Liver (tissue), 9 donors: ENCODE data around the gene PDLIM5. TPM values are rescaled to one million over a fixed set of nuclear protein-coding genes. Genes with fewer than 3 reads are reported as not detected.

ENCODE experiments used
- DNase-seq: peaks from one replicate; pipeline ENCODE4 v3.0.0-alpha.2; 2017; ENCODE audit warnings: low spot score
- H3K27ac ChIP-seq, 2 donors: one replicate each; pipeline ENCODE4 v1.7.0; 2013; ENCODE audit warnings: inconsistent platforms in 2 of 2, low read length in 2 of 2, control low read depth in 1 of 2, low read depth in 1 of 2, mild to moderate bottlenecking in 1 of 2
- H3K27me3 ChIP-seq, 4 donors: one replicate each; pipeline versions ENCODE4 v1.6.1 to v1.7.0; 2013; ENCODE audit warnings: low read length in 3 of 4, inconsistent platforms in 1 of 4, mild to moderate bottlenecking in 1 of 4, moderate library complexity in 1 of 4; ENCODE audit not compliant: control insufficient read depth in 4 of 4, insufficient read depth in 4 of 4
- H3K36me3 ChIP-seq, 4 donors: one replicate each; pipeline versions ENCODE4 v1.6.1 to v1.7.0; 2013; ENCODE audit warnings: low read length in 3 of 4, mild to moderate bottlenecking in 3 of 4, low read depth in 1 of 4, moderate library complexity in 1 of 4; ENCODE audit not compliant: control insufficient read depth in 4 of 4, insufficient read depth in 3 of 4
- H3K4me1 ChIP-seq, 4 donors: one replicate each; pipeline versions ENCODE4 v1.6.1 to v1.7.0; 2013; ENCODE audit warnings: low read length in 3 of 4, mild to moderate bottlenecking in 3 of 4, moderate library complexity in 1 of 4; ENCODE audit not compliant: control insufficient read depth in 4 of 4, insufficient read depth in 4 of 4
- H3K4me3 ChIP-seq, 3 donors: one replicate each; pipeline versions ENCODE4 v1.6.1 to v1.7.0; 2013; ENCODE audit warnings: low read length in 3 of 3, control low read depth in 1 of 3, low read depth in 1 of 3, mild to moderate bottlenecking in 1 of 3
- H3K9ac ChIP-seq, 2 donors: one replicate each; pipeline ENCODE4 v1.7.0; 2013; ENCODE audit warnings: low read length in 2 of 2, mild to moderate bottlenecking in 2 of 2, moderate library complexity in 2 of 2, control low read depth in 1 of 2, low read depth in 1 of 2
- H3K9me3 ChIP-seq, 4 donors: one replicate each; pipeline versions ENCODE4 v1.6.1 to v1.7.0; 2013; ENCODE audit warnings: low read length in 3 of 4; ENCODE audit not compliant: control insufficient read depth in 4 of 4
- CTCF ChIP-seq: fragments of 150-350 bp; IDR thresholded peaks from 2 replicates; pipeline ENCODE4 v1.5.1; 2017; ENCODE audit warnings: improper control_type of control experiment, low read depth, low read length; ENCODE audit not compliant: missing input control
- EGR1 ChIP-seq, 2 donors: IDR thresholded peaks; 2 replicates each; pipeline ENCODE4 v1.6.1; 2016 to 2018; ENCODE audit warnings: antibody characterized with exemption in 2 of 2, low read depth in 2 of 2
- FOXA1 ChIP-seq: IDR thresholded peaks from 2 replicates; pipeline ENCODE4 v1.6.1; 2016; ENCODE audit warnings: antibody characterized with exemption
- FOXA2 ChIP-seq: IDR thresholded peaks from 2 replicates; pipeline ENCODE4 v1.6.1; 2016; ENCODE audit warnings: antibody characterized with exemption
- GABPA ChIP-seq, 2 donors: IDR thresholded peaks in 1 of 2; conservative IDR thresholded peaks in 1 of 2; 2 replicates each; pipeline ENCODE4 v1.6.1; 2016; ENCODE audit warnings: antibody characterized with exemption in 2 of 2, mild to moderate bottlenecking in 1 of 2, moderate library complexity in 1 of 2
- HNF4A ChIP-seq, 2 donors: conservative IDR thresholded peaks; 2 replicates each; pipeline ENCODE4 v1.6.1; 2016; ENCODE audit warnings: antibody characterized with exemption in 2 of 2, mild to moderate bottlenecking in 2 of 2
- HNF4G ChIP-seq: IDR thresholded peaks from 2 replicates; pipeline ENCODE4 v1.6.1; 2016; ENCODE audit warnings: antibody characterized with exemption
- JUND ChIP-seq, 2 donors: IDR thresholded peaks; 2 replicates each; pipeline ENCODE4 v1.6.1; 2016; ENCODE audit warnings: antibody characterized with exemption in 2 of 2
- MAX ChIP-seq: IDR thresholded peaks from 2 replicates; pipeline ENCODE4 v1.6.1; 2016; ENCODE audit warnings: antibody characterized with exemption
- NR2F2 ChIP-seq: IDR thresholded peaks from 2 replicates; pipeline ENCODE4 v1.6.1; 2016; ENCODE audit warnings: antibody characterized with exemption
- RAD21 ChIP-seq, 2 donors: IDR thresholded peaks; 2 replicates each; pipeline ENCODE4 v1.6.1; 2016; ENCODE audit warnings: antibody characterized with exemption in 2 of 2, mild to moderate bottlenecking in 2 of 2
- REST ChIP-seq: IDR thresholded peaks from 2 replicates; pipeline ENCODE4 v1.6.1; 2016; ENCODE audit warnings: antibody characterized with exemption, mild to moderate bottlenecking
- SP1 ChIP-seq: IDR thresholded peaks from 2 replicates; pipeline ENCODE4 v1.6.1; 2018; ENCODE audit warnings: antibody characterized with exemption, mild to moderate bottlenecking
- TAF1 ChIP-seq: conservative IDR thresholded peaks from 2 replicates; pipeline ENCODE4 v1.6.1; 2016; ENCODE audit warnings: antibody characterized with exemption, mild to moderate bottlenecking
- YY1 ChIP-seq: IDR thresholded peaks from 2 replicates; pipeline ENCODE4 v1.6.1; 2016; ENCODE audit warnings: antibody characterized with exemption, mild to moderate bottlenecking
- ZBTB33 ChIP-seq: IDR thresholded peaks from 2 replicates; pipeline ENCODE4 v1.6.1; 2016; ENCODE audit warnings: antibody characterized with exemption
- WGBS: extraction: QIAGEN DNeasy Blood & Tissue Kit; methylation state at CpG from one replicate; pipeline ENCODE4 v1.1.7; 2013; 5-methylcytosine and 5-hydroxymethylcytosine counted together
- polyA plus RNA-seq, 2 donors: library from polyadenylated mRNA; stranded (reverse) in 1 of 2; unstranded in 1 of 2; fragments of 200-250 nt in 1 of 2; fragments of >200 nt in 1 of 2; fragmentation: Nextera tagmentation in 1 of 2; extraction: Ambion mirVana in 1 of 2; gene quantifications; one replicate each; pipeline versions ENCODE4 v1.2.1 to v1.2.3, GENCODE V29; 2013 to 2015
- total RNA-seq, 2 donors: library from RNA; depleted of rRNA; stranded (reverse); fragments of >200 nt; gene quantifications; one replicate each; pipeline ENCODE4 v1.2.3, GENCODE V29; 2014
- donor health status: healthy.
- donor health status: healthy.
- donor health status: healthy.
- donor health status: healthy.
- donor health status: healthy.

Gene PDLIM5
- total and polyA plus RNA-seq, 4 donors: 19.1 to 114 (median 67.8) TPM

GRCh38 chr4:94435874-94436273 is 15.9 kb upstream of the PDLIM5 start:
- H3K9me3 ChIP-seq: no peaks in the 10 kb centered on the region
- no peak for TF ChIP-seq YY1
- TF ChIP-seq NR2F2: no peak
- TF ChIP-seq FOXA1: no peak
- TF ChIP-seq REST: no peak
- TF ChIP-seq HNF4A (conservative IDR thresholded peaks at IDR 0.05): no peak
- no peak for TF ChIP-seq ZBTB33
- no peak for TF ChIP-seq SP1
- no peak for TF ChIP-seq FOXA2
- TF ChIP-seq HNF4G: no peak
- TF ChIP-seq GABPA (IDR thresholded peaks at IDR 0.05 in 1 of 2, conservative IDR thresholded peaks at IDR 0.05 in 1 of 2): no peak
- no peak for TF ChIP-seq CTCF
- no peak for TF ChIP-seq JUND (IDR thresholded peaks at IDR 0.05)
- no peak for TF ChIP-seq MAX
- TF ChIP-seq RAD21 (IDR thresholded peaks at IDR 0.05): no peak
- TF ChIP-seq EGR1 (IDR thresholded peaks at IDR 0.05; ENCODE audit: low read depth in 2 of 2): no peak
- no peak overlapping the region for H3K9ac ChIP-seq
- no peak overlapping the region for H3K27ac ChIP-seq
- 79% methylated on average over 2 of the region's 2 CpGs for whole genome bisulfite sequencing
- no peak for DNase-seq
- no peaks in the 10 kb centered on the region for H3K4me1 ChIP-seq
- no peaks in the 10 kb centered on the region for H3K27me3 ChIP-seq
- no peaks in the 10 kb centered on the region for H3K36me3 ChIP-seq
- no peak overlapping the region for H3K4me3 ChIP-seq

- H3K27me3 ChIP-seq: no peaks in the 10 kb centered on the region
Observed at GRCh38 chr4:94436512-94436911, 15.2 kb upstream of the PDLIM5 start.

More at GRCh38 chr4:94436512-94436911, 15.2 kb upstream of the PDLIM5 start:
- WGBS: 95% methylated on average over 1 of the region's 1 CpG
- H3K9ac ChIP-seq: no peak overlapping the region
- H3K36me3 ChIP-seq: no peaks in the 10 kb centered on the region
- TF ChIP-seq FOXA1 (no peak), TAF1 (no peak)
- no peaks in the 10 kb centered on the region for H3K9me3 ChIP-seq
- no peak overlapping the region for H3K27ac ChIP-seq
- DNase-seq: no peak
- H3K4me3 ChIP-seq: no peak overlapping the region
- H3K4me1 ChIP-seq: no peaks in the 10 kb centered on the region
